SH-SY5Y (cell line): Measurements from ENCODE around the gene TSPAN15.

Source experiments
- GATA2 ChIP-seq: IDR thresholded peaks from 2 replicates; pipeline ENCODE4 v1.6.1; 2011; ENCODE audit warnings: mild to moderate bottlenecking, low read depth, low read length
- GATA3 ChIP-seq: IDR thresholded peaks from 2 replicates; pipeline ENCODE4 v1.6.1; 2011; ENCODE audit warnings: low read depth, mild to moderate bottlenecking, low read length, moderate library complexity

- TF ChIP-seq GATA2 (no peak), GATA3 (no peak)
Observed at GRCh38 chr10:69425511-69426298, 25.6 kb upstream of the TSPAN15 start.
